Measurements from ENCODE around the gene NRARP.
A peak's percentile ranks its signal among the peaks of the same experiment; 100 is the strongest.

Gene NRARP

DNA sequence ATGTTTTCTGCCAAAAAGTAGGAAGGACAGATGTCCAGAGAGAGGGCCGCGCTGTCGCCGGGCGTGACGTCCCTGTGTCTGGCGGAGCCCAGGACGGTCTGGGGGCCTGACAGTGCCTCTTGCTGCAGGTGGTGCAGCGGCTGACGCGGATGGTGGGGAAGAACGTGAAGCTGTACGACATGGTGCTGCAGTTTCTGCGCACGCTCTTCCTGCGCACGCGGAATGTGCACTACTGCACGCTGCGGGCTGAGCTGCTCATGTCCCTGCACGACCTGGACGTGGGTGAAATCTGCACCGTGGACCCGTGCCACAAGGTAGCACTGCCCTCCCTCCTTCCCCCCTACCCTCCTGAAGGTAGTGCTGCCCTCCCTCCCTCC lies 39.2 kb downstream of the NRARP start:
- DNase-seq (ENCODE audit: low read depth, low spot score): no peak

DNA sequence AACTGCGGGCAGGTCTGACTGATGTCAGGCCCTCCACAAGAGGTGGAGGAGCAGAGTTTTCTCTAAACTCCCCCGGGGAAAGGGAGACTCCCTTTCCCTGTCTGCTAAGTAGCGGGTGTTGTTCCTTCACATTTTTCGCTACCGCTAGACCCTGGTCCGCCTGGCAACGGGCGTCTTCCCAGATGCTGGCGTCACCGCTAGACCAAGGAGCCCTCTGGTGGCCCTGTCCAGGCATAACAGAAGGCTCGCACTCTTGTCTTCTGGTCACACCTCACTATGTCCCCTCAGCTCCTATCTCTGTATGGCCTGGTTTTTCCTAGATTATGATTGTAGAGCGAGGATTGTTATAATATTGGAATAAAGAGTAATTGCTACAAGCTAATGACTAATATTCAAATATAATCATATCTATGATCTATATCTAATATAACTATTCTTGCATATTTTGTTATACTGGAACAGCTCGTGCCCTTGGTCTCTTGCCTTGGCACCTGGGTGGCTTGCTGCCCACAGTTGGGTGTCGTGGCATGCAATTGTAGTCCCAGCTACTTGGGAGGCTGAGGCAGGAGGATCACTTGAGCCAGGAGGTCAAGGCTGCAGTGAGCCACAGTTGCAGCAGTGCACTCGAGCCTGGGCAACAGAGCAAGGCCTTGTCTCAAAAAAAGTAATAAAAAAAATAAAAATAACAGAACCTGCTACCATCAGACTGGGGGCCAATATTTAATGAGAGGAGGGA lies 39.7 kb downstream of the NRARP start:
- peak; percentile 64 for DNase-seq (ENCODE audit: low read depth, low spot score)

DNA sequence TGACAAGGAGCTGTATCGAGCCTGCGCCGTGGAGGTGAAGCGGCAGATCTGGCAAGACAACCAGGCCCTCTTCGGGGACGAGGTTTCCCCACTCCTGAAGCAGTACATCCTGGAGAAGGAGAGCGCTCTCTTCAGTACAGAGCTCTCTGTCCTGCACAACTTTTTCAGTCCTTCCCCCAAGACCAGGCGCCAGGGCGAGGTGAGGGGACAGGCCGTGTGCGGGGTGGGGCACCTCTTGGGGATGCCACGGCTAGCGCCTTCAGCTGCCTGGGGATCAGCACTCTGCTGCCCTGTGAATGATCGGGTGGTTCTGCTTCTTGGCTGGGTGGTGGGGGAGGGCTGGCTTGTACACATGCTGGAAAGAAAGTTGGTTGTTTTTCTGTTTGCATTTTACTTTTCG lies 45.2 kb downstream of the NRARP start:
- DNase-seq (ENCODE audit: low read depth, low spot score): no peak

DNA sequence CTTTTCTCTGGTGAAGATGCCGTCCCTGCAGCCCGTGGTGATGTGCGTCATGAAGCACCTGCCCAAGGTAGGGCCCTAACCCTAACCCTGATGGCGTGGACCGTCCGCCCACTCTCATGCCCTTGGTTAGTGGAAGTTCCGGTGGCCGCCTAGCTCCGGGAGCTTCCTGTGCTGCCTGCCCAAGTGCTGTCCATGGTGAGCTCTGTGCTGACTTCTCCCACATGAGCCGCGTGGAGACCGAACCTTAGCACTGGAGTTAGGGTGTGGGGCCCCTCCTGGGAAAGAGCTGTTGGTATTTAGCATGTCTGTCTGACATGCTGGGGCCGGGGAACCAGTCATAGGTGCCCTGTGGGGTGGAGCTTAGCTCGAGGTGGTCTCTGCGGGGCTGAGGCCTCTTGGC lies 45.7 kb downstream of the NRARP start:
- DNase-seq (ENCODE audit: low read depth, low spot score): no peak

DNA sequence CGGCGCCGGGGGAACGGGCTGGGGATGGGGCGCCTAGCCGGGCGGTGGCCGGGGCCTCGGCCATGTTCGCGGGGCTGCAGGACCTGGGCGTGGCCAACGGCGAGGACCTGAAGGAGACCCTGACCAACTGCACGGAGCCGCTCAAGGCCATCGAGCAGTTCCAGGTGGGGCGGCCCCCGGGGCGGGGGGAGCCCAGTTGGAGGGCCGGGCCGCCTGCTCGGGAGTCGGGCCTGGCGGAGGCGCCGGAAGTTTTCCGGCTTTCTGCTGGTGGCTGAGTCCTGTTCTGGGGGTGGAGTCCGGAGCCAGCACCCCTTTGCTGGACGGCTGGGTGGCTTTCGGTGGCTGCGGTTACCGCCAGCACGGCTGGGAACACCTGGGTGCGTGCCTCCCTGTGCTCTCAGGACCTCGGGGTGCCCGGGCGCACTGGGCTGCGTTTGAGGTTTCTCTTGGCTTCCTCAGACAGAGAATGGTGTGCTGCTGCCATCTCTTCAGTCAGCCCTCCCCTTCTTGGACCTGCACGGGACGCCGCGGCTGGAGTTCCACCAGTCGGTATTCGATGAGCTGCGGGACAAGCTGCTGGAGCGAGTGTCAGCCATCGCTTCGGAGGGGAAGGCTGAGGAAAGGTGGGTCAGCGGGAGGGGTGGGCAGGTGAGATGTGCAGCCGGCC lies 46.5 kb downstream of the NRARP start:
- DNase-seq (ENCODE audit: low read depth, low spot score): no peak

DNA sequence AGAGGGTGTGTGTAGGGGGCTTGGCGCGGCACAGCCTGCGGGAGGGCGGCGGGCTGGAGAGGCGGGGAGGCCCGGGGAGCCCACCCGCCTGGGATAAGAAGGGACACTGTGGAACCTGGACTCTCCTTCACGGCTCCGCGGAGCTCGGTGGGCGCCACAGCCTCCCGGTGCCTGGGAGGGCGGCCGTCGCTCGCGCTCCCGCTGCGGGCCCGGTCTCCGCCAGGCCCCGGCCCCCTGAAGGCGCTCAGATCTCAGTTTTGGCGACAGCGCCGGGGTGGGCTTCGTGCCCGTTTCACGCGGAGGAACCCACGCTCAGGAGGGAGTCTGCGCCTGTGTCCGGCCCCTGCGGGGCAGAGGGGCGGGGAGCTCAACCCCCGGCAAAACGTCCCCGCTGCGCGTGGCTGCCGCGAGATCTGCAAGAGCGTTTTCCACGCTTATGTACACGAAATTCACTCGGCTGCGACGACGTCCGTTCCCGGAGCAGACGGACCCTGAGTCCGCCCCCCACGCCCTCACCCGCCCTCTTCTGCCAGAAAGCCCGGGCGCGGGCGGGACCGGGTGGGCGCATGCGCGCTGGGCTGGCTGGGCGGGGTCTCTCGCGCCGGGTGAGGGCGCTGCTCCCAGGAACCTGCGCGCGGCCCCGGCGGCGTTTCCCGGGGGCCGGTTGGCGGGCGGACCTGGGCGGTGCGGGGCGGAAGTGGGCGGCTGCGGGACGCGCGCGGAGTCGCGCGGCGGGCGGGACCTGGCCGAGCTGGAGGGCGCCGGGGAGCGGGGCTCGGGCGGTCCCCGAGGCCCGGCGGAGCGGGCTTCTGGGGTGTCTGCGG lies 47.2 kb downstream of the NRARP start, which contains the start of gene NELFB:
Gene NELFB (plus strand): TSS at position 704 of the 824 bp plus-strand sequence.
- peak; percentile 88 for DNase-seq (ENCODE audit: low read depth, low spot score)

DNA sequence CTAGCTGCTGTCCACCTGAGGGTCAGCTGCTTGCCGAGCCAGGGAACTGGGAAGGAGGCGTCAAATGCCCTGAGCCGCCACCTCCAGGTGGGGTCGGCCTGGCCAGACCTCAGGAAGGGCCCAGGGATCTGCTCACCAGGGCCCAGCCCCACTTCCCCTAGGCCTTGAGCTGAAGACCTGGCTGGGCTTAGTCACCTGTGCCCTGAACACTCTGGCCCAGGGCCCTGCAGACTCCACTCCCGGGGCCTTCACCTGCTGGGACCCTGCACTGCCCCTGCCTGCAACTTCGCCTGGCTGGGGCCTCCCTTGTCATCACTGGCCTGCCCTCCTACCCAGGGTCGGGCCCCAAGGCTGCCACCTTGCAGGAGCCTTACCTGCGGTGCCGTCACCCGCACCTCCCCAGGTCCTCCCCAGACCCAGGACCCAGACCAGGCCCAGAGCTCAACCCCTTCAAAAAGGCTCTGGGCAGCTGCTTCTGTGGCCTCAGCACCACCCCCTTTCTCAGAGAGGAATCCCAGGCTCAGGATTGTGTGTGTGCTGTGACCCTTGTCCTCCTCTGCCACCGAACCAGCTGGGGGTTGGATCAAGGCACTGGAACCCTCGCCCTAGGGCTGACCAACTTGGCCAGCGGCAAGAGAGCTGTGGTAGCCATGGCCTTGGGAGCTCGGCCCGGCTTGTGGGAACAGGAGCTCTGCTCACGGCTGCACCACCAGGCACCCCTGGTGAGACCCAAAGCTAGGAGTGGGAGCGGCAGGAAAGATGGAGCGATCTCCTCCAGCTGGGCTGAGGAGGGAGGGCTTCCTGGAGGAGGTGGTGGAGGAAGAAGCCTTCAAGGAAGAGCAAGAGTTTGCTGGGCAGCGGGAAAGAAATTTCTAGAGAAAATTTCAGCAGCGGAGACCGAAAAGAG lies 48.1 kb downstream of the NRARP start:
- no peak for DNase-seq (ENCODE audit: low read depth, low spot score)

DNA sequence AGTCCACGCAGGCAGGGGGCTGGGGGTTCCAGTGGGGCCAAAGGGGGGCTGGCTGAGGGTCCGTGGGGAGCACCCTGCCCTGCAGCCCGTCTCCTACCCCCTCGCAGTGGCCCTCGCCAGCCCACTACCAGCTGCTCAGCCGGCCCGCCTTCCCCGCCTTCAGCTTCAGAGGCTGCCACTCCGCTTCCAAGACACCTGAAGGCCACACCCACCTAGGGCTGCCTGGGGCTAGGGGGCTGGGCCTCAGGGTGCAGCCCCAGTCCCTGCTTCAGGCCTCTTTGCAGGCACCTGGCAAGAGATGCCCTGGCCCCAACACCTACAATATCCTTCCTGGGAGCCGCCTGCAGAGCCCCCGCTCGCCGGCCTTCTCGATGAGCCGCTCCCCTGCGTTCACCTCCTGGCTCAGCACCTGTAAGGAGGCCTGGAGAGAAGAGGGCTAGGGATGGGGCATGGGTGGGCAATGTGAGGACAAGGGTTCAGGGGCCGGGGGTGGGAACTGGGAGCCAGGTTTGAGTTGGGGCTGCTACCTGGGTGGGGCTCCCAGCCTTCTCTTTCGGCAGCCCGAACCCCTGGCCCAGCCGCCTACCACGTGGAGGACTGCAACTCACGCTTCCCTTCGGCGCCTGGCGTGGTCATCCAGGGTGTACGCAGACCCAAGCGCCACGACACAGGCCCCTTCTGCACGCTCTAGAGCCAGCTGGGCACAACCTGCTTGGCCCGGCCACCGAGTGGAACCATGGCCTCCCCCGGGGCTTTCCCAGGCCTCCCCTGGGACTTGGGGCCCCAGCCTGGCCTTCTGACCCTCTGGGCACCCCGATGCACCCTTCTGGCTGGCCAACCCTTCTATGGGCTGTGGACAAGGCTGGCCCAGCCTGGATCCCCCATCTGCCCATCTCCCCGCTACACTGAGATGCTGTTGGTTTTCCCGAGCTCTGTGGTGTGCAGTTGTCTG lies 49.2 kb downstream of the NRARP start:
- DNase-seq (ENCODE audit: low read depth, low spot score): peak; percentile 39

DNA sequence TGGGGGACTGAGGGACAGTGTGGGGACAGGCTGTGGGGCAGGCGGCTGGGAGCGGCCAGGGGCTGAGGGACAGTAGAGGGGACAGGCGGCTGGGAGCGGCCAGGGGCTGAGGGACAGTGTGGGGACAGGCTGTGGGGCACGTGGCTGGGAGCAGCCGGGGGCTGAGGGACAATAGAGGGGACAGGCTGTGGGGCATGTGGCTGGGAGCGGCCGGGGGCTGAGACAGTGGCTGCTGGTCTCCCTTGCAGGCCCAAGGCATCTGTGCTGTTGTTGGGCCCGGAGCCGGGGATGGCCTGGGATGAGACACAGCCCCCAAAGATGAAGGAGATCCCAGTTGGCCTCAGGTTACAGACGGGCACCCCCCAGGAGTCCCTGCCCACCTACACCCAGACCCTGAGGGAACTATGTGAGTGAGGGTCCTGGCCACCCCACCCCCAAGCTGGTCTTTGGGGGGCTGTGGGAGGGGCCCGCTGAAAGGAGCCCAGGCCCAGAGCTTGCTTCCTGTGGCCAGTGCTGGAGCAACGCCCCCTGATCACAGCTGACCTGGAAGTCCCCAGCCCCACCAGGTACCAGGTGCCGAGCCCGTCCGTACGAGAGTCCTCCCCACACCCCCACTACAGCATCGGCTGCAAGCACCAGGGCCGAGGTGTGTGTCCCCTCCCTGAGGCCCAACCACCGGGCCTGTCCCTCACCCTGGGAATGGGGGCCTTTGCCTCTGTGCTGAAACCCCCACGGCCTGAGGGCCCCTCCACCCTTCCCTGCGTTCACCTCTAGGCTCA lies 50.4 kb downstream of the NRARP start:
- DNase-seq (ENCODE audit: low read depth, low spot score): no peak

DNA sequence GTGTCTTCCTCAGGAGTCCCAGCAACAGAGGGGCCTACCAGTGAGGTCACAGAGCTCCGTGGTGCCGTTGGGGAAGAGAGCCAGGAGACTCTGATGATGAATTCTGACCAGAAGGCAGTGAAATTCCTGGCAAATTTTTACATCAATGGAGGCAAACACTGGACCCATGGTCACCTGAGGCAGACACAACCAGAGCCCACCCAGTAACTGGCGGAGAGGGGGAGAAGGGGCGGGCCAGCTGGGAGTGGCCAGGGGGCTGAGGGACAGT lies 50.9 kb downstream of the NRARP start, which contains the start of gene STPG3:
Gene STPG3 (plus strand): TSS at position 93 of the 268 bp plus-strand sequence. CDS start 1 bp downstream, at position 94.
- DNase-seq (ENCODE audit: low read depth, low spot score): no peak

DNA sequence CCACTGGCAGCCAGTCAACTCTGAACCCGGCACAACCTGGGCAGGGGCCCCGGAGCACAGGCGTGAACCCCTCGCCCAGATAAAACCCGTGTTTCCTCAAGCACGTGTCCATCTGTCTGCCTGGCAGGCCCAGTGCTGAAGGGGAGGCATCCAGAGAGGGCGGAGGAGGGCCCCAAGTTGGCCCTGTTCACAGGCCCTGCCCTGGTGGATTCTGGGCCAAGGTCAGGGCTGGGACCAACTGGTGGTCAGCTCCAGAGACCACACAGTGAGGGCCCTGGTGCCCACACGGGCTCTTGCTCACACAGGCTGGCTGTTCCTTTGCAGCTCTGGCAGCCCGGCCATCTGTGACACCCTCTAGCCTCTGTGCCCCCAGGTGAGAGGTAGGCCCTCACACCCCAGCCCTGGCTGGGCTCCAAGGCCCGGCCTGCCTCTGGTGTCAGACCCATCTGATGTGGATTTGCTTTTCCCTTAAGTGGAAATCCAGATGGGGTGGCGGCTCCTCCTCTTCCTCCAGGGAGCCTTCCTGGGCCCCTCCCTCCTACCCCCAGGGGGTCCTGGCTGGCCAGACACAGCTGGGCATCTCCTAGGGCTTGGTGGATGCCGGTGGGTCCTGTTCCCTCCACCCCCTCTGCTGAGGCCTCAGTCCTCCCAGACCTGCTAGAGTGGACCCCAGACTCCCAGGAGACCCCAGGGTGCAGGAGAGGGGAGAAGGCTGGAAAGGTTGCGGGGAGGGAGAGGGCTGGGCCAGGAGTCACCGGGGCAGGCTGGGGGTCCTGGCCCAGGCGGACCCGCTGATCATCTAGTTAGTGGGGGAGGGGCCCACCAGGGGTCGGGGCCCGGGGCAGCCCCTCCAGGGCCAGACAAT lies 51.5 kb downstream of the NRARP start:
- no peak for DNase-seq (ENCODE audit: low read depth, low spot score)

Data from ELF-1 (cell line).